ENCODE measurements around the gene LRIT1.
"Not testable (repeated sequence)": the region's sequence is repeated elsewhere in the genome, so short reads cannot be mapped to it uniquely, and the experiment has no call there.

Gene LRIT1, protein sequence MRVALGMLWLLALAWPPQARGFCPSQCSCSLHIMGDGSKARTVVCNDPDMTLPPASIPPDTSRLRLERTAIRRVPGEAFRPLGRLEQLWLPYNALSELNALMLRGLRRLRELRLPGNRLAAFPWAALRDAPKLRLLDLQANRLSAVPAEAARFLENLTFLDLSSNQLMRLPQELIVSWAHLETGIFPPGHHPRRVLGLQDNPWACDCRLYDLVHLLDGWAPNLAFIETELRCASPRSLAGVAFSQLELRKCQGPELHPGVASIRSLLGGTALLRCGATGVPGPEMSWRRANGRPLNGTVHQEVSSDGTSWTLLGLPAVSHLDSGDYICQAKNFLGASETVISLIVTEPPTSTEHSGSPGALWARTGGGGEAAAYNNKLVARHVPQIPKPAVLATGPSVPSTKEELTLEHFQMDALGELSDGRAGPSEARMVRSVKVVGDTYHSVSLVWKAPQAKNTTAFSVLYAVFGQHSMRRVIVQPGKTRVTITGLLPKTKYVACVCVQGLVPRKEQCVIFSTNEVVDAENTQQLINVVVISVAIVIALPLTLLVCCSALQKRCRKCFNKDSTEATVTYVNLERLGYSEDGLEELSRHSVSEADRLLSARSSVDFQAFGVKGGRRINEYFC

DNA sequence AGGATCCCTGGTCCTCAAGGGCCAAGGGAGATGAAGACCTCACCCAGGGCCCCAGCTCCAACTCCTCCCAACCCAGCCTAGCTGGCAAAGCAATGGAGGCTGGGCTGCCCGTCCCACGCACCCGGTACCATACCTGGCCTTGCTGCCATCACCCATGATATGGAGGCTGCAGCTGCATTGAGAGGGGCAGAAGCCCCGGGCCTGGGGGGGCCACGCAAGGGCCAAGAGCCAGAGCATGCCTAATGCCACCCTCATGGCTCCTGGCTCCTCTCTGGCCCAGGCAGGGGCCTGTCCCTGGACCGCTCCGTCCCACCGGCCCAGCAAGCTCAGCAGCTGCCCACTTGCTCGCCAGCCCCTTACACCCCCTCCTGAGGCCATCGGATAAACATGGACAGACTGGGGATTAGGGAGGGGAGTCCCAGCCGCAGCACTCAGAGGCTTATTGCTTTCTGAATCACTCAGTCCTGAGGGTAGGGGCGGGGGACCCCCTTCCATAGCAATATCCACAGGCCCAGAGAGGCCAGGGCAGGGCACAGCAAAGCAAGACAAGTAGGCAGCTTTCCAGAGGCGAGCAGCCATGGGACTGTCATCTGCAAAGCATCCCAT is at the start of gene LRIT1:
Gene LRIT1, minus strand, starts transcription at position 362 of the 606 bp plus-strand sequence. Its CDS starts 107 bp downstream, at position 255.
- no peak within 1 kb of the TSS for H3K27ac ChIP-seq

DNA sequence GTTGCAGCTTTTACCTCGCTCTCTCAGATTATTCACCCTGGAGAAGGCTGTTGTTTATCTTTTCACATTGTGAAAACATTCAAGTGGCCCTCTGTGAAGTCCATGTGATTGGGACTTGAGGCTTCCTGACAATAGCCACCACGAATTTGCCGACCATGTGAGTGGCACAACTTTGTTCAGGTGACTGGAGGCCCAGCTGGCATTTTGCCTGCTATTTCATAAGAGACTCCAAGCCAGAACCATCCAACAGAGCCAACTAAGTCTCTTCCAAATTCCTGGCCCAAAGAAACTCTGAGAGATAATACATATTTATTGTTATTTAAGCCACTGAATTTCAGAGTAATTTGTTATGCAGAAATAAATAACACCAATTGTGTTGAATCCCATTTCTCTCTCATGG is 48.9 kb upstream of the LRIT1 start:
- no peak overlapping the region for H3K27ac ChIP-seq
- no peak overlapping the region for H3K4me3 ChIP-seq

More for the DNA sequence above, at the start of gene LRIT1:
- H3K4me3 ChIP-seq: no peak within 1 kb of the TSS

DNA sequence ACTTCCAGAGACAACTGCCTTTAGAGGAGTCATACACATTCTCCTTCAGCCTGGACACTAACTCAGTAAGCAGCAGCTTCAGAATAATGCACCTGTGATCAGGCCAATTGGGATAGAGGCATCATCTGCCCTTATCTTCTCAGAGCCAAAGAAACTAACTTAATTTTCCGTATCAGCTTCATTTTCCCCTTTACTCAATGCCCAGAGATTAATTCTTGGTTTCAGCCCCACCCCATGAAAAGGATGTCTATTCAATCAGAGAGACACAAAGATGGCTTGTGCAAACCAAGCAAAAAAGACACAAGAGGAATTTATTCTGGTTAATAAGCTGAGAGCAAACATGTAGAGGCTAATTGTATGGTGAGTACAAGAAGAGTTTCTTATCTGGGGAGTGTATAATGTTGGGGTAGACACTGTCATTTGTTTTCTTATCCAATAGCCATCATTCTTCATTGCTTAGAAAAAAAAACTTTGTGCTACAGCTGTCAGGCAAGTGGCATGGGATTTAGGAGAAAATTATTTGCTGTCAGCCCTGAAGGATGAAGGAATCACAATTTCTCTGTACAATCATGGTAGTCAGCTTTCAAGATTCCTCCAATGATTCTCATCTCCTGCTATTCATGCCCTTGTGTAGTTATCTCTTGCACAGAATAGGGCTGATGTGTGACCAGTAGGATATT is 48.3 kb upstream of the LRIT1 start:
- H3K4me3 ChIP-seq: no peak overlapping the region
- H3K27ac ChIP-seq: no peak overlapping the region

DNA sequence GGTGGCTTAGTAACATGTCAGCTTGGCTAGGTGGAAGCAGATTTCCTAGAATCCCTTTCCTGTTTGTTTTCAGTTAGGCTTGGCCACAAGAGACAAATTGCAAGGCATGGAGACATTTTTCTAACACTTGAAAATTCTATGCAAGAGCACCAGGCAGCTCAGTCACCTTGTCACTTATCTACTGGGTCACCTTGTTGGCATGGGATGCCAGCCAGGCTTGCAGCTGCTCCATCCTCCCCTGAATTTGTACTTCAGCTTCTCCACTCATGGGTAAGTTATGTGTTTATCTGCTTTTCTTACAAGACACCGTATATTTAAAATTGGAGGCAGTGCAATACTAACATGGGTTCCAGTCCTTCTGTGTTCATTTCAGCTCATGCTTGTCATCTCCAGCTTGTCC is 46.8 kb upstream of the LRIT1 start:
- H3K27ac ChIP-seq: no peak overlapping the region
- H3K4me3 ChIP-seq: no peak overlapping the region

DNA sequence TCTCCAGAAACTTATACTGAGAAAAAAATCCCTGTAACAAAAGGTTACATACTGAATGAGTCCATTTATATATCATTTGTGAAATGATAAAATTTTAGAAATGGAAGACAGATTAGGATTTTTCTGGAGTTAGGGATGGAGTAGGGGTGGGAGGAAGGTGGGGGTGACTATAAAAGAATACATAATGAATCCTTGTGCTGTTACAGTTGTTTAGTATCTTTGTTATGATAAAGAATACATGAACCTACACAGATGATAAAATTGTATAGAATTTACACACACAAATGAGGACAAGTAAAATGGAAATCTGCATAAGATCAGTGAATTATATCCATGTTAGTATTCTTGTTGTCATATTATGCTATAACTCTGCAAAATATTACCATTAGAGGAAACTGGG is 45.3 kb upstream of the LRIT1 start:
- H3K4me3 ChIP-seq: no peak overlapping the region
- no peak overlapping the region for H3K27ac ChIP-seq

DNA sequence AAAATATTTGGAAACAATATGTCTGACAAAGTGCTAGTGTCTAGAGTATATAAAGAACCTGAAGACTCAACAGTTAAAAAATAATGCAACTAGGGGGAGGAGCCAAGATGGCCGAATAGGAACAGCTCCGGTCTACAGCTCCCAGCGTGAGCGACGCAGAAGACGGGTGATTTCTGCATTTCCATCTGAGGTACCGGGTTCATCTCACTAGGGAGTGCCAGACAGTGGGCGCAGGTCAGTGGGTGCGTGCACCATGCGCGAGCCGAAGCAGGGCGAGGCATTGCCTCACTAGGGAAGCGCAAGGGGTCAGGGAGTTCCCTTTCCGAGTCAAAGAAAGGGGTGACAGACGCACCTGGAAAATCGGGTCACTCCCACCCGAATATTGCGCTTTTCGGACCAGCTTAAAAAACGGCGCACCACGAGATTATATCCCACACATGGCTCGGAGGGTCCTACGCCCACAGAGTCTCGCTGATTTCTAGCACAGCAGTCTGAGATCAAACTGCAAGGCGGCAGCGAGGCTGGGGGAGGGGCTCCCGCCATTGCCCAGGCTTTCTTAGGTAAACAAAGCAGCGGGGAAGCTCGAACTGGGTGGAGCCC is 38.6 kb upstream of the LRIT1 start:
- not testable (repeated sequence) for H3K27ac ChIP-seq, H3K4me3 ChIP-seq

DNA sequence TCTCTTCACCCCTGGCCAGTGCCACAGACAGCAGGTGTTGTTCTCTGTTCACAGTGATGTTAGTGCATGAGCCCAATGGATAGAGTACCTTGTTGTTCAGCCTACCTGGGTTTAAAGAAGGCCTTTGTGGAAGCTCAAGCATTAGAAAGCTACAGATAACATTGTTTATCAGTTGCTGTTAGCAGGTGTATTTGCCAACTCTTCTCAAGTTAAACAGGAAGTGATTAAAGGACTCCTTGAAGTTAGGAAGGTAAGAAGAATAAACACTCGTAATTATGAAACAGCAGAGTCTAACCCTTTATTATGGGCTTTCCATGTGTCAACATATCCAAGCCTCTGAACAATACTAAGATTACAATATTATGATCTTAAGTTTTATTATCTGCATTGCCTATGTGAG is 29.4 kb upstream of the LRIT1 start:
- H3K4me3 ChIP-seq: no peak overlapping the region
- H3K27ac ChIP-seq: no peak overlapping the region

DNA sequence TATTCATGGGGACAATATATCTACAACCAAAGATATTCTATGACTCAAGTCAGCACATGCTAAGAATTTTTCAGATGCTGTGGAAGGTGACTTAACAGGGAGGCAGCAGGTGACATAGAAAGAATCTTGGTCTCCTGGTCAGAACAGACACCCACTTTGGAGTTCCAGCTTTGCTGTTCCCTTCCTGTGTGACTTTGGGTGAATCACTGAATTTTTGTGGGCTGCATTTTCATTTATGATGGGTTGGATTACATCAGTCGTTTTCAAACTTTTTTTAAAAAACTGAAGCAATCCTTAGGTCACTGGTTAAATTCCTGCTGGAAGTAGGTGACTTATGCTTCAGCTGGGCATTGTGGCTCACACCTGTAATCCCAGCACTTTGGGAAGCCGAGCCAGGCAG is 28.4 kb upstream of the LRIT1 start:
- Histone ChIP-seq H3K4me3 (no peak overlapping the region), H3K27ac (no peak overlapping the region)

DNA sequence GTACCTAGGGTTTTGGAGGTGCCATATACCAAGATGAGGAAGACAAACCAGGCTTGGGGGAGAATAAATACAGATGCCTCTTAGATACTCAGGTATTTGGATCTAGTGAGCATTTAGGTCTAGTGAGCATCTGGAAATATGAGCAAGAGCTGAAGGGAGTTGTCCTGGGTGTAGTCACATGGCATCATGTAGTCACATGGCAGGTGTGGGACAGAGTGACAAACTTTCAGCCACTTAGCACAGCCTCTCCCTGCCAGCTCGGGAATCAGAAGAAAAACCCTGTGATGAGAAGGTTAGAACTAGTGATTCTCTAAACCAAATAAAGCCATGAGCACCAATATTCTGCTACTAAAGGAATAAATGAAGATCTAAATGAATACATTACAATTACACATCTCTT is 27.8 kb upstream of the LRIT1 start:
- H3K27ac ChIP-seq: no peak overlapping the region
- H3K4me3 ChIP-seq: no peak overlapping the region

DNA sequence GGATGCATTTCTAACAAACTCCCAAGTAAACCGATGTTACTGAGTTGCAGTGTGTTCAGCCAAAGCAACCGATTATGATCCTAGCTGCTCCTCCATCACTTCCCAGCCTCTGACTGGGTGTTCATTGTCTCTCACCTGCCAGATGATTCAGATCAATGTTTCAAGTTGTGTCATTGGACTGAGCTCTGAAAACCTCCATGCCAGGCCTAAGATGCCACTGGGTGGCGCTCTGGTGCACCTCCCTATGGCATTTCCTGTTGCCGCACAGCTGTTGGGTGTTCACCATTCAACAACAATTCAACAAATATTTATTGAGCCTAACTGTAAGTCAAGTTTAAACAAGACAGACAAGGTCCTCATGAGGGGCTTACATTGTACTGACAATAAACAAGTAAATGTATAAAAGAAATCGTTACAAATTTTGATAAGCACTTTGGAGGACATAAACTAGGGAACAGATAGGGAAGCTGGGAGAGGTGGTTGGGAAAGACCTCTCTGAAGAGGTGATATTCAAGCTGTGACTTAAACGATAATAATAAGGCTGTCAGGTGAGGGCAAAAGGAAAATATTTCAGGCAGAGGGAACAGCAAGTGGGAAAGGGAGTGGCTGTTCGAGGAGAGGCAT is 26.3 kb upstream of the LRIT1 start:
- Histone ChIP-seq H3K27ac (no peak overlapping the region), H3K4me3 (no peak overlapping the region)

DNA sequence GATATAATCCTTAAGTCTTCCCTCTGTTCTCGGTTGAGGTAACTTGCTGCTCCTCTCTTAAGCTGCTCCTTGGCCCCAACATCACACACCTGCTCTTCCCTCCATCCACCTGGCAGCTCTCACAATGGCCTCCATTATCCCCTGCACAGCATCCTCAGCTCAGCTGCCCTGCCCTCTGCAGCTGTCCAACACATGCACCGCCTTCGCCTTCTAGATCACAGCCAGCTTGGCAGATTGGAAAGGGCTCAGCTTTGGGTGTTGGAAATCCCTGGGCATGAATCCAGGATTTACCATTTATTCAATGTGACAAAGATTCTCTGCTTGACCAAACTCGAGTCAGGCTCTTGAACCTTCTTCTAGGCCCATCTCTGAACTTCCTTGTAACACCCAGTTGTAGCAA is 24.1 kb upstream of the LRIT1 start:
- H3K4me3 ChIP-seq: no peak overlapping the region

DNA sequence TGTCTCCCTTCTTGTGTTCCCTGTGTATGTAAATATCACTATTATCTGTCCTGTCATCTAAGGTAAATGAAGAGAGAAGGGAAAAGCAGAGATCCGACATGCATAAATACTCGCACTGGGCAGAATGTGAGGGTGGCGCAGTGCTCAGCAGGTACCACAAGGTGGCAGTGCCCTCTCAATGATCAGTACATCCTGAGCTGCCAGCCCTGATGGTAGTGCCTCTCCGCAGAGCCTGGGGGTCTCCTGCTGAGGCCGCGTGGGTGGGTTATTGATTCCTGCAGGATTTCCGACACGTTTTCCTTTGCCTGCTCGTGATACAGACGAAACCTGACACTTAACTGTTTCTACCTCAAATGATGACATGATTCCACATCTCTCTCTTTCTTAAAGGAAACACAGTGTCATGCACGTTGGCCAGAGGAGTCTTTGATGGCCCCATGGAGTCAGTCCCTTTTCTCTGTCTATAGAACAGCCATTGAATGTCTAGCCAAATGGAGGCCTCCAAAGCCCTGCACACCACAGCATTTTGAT is 23.3 kb upstream of the LRIT1 start:
- H3K27ac ChIP-seq: no peak overlapping the region
- H3K4me3 ChIP-seq: no peak overlapping the region

More for the DNA sequence above, 24.1 kb upstream of the LRIT1 start:
- H3K27ac ChIP-seq: no peak overlapping the region

DNA sequence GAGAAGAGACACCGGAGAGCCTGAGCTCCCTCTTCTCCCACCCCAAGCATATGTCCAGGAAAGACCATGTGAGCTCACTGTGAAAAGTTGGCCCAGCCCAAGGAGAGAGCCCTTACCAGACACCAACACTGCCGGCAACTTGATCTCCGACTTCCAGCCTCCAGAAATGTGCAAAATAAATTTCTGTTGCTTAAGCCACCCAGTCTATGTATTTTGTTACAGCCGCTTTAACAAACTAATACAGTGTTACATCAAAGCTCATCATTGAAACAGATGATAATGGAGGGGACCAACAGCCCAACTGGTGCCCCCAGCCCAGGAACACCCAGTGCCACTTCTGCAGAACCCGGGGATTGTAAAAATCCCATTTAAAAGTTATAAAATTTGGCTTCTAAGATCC is 22.4 kb upstream of the LRIT1 start:
- Histone ChIP-seq H3K4me3 (no peak overlapping the region), H3K27ac (no peak overlapping the region)

DNA sequence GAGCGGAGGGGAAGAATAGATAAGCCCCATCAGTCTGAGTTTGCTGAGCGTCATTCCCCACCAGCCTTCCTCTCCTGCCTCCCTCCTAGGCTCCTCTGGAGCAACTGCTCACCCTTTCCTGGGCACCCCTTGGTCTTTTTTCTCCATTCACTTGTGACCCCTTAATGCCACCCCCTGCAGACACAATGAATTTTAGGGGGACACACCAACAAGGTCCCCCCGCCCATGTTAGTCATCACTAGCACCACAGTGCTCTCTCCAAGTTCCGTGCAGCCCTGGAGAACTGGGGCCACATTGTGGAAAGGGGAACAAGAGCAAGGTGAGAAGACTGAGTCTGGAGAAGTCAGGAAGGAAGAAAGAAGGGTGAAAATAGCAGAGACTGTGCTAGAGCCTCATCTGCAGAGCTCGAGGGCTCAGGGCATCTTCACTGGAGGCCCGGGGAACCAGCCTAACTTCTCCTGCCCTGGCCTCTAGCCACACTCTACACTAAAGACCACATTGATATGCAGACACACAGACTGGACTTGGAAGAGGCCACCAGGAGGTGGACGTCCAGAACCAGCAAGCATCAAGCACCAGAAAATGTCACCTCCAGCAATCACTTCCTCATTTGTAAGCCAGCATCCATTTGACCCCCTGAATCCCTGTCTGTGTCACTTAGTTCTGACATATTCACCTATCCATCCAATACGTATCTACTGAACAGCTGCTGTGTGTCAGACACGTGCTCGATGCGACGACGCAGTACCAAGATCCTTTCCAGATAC is 21.0 kb upstream of the LRIT1 start:
- H3K4me3 ChIP-seq: no peak overlapping the region
- H3K27ac ChIP-seq: no peak overlapping the region

DNA sequence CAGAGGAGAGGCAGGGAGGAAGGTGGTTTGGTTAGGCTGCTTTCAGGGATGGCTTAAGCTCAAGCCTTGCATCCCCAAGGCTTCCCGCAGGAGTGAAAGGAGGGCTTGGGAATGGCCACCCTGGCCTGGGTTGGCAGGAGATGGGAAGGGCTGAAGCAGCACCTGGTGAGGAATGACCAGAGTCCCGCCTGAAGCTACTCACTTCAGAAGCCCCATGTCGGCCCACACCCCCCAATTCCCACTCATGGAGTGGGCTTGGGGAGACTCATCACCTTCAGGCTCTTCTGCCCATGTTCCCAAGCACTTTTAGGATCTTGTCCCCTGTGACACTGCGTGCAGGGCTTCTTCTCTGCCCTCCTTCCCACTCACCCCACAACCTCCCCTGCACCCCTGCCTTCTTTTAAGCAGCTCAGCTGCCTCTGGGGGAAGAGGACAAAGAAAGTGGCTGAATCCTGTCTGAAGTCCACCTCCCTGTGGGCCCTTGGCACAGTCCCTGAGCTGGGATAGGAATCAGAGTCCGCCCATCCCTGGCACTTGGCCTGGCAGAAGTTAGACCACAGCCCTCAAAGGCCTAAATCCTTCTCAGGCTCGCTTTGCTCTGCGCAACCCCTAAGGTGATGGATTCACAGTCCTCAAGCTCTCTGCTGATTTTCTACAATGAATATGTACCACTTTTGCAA is 20.0 kb upstream of the LRIT1 start:
- no peak overlapping the region for H3K27ac ChIP-seq
- no peak overlapping the region for H3K4me3 ChIP-seq

DNA sequence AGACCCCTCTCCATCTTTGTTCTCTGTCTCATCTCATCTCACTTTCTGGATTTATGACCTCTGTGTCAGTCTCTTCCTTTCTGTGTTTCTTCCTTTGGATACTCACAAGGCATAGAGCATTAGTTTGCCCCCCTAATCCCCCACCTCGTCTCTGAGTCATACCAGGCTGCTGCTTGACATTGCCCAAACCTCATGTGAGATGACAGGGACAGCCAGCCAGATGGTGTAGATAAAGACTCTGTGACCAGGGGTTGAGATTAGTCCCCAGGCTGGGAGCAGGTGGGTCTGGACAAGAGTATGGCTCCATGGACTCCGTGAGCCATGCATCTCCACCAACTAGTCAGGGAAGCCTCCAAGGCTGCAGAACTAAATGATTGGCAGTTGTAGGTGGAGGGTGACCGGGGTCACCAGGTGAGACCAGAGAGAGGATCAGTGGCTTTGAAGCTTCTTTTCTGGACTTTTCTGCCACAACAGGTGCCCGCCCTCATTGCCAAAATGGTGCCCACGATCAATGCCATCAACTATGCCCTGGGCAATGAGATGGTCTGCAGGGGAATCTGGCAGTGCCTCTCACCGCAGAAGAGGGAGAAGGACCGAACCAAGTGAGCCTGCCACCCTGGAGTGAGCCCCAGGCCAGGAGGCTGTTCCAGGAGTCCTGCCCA is 16.8 kb upstream of the LRIT1 start:
- no peak overlapping the region for H3K4me3 ChIP-seq
- no peak overlapping the region for H3K27ac ChIP-seq

DNA sequence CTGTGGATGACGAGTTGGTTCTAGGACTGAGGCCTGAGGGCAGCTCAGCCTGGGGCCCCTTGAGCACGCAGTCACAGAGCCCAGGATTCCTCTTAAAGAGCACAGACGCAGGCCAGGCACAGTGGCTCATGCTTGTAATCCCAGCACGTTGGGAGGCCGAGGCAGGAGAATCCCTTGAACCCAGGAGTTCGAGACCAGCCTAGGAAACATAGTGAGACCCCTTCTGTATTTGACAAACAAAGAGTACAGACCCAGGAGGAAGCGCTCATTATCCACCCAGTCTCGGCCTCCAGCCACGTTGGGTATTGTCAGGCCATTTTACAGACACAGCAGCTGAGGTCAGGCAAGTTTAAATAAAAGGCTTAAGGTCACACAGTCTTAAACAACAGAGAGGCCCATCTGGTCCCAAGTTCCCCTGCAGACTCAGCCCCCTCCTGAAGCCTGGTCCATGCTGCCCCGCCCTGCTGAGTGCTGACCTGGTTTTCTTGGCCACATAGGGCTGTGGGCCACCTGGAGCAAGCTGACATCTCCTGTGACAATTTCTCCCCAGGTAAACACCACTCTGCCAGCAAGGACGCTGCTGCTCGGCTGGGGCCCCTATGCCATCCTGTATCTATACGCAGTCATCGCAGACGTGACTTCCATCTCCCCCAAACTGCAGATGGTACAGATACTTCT is 16.1 kb upstream of the LRIT1 start:
- no peak overlapping the region for H3K27ac ChIP-seq
- H3K4me3 ChIP-seq: no peak overlapping the region
